DMS 273 (cell line): Measurements from ENCODE around the gene CCND3.
A peak's percentile ranks its signal among the peaks of the same experiment; 100 is the strongest.
"Not testable (repeated sequence)": the region's sequence is repeated elsewhere in the genome, so short reads cannot be mapped to it uniquely, and the experiment has no call there.

Source experiments
- DNase-seq: peaks from one replicate; lab custom pipeline; 2025; ENCODE audit not compliant: unreplicated experiment; lab: John Stamatoyannopoulos, UW

The CCND3 gene

GRCh38 chr6:41954668-41955067 is 13.1 kb upstream of the CCND3 start:
- no peak for DNase-seq

- no peak for DNase-seq
Observed at GRCh38 chr6:41947581-41948220, 6.1 kb upstream of the CCND3 start.

- DNase-seq: no peak
Observed at GRCh38 chr6:41943456-41943855, 1.8 kb upstream of the CCND3 start.

- DNase-seq: not testable (repeated sequence)
Observed at GRCh38 chr6:41942882-41943281, 1.3 kb upstream of the CCND3 start.

- DNase-seq: peak; percentile 72
Observed at GRCh38 chr6:41942067-41942851, 651 bp upstream of the CCND3 start.

- peak; percentile 78 for DNase-seq
Observed at GRCh38 chr6:41940759-41941279, 789 bp downstream of the CCND3 start.

- no peak for DNase-seq
Observed at GRCh38 chr6:41939848-41940758, 1.5 kb downstream of the CCND3 start.

- DNase-seq: peak; percentile 21
Observed at GRCh38 chr6:41939176-41939847, 2.3 kb downstream of the CCND3 start.

- no peak for DNase-seq
Observed at GRCh38 chr6:41938590-41939175, 2.9 kb downstream of the CCND3 start.

GRCh38 chr6:41937861-41938574 is 3.6 kb downstream of the CCND3 start:
- DNase-seq: peak; percentile 31

- DNase-seq: no peak
Observed at GRCh38 chr6:41937472-41937860, 4.1 kb downstream of the CCND3 start.

- DNase-seq: peak; percentile 88
Observed at GRCh38 chr6:41936073-41936837, 5.4 kb downstream of the CCND3 start.

- DNase-seq: no peak
Observed at GRCh38 chr6:41935685-41936072, 5.9 kb downstream of the CCND3 start.

GRCh38 chr6:41935193-41935574 is 6.4 kb downstream of the CCND3 start:
- peak; percentile 56 for DNase-seq

- DNase-seq: no peak
Observed at GRCh38 chr6:41934278-41935192, 7.1 kb downstream of the CCND3 start.

- DNase-seq: no peak
Observed at GRCh38 chr6:41932378-41932777, 9.2 kb downstream of the CCND3 start.

GRCh38 chr6:41931792-41932191 is 9.8 kb downstream of the CCND3 start:
- no peak for DNase-seq

GRCh38 chr6:41929924-41930323 is 11.7 kb downstream of the CCND3 start:
- DNase-seq: no peak
